ENCODE data around the gene RTP5.

GRCh38 chr2:241860184-241861078, 9.1 kb upstream of the RTP5 start:
- TF ChIP-seq CTCF (IDR thresholded peaks at IDR 0.05; ENCODE audit: poor library complexity), result no peak
- no peak for TF ChIP-seq EZH2 (IDR thresholded peaks at IDR 0.05; ENCODE audit: borderline replicate concordance)
- no peak for TF ChIP-seq EZH2phosphoT487 (IDR thresholded peaks at IDR 0.05; ENCODE audit: low read depth, severe bottlenecking, unreplicated experiment)
